SK-N-SH (cell line): ENCODE data around the gene PRR18.

Experiments
- CHD2 ChIP-seq: fragments of 150-350 bp; IDR thresholded peaks from 2 replicates; pipeline ENCODE4 v1.6.1; 2018; ENCODE audit warnings: low read length; ENCODE audit not compliant: partially characterized antibody
- GABPA ChIP-seq: IDR thresholded peaks from 2 replicates; pipeline ENCODE4 v1.4.0; 2012; ENCODE audit warnings: low read depth, mild to moderate bottlenecking
- JUND ChIP-seq: IDR thresholded peaks from 2 replicates; pipeline ENCODE4 v1.4.0; 2012
- MEF2A ChIP-seq: IDR thresholded peaks from 2 replicates; pipeline ENCODE4 v1.4.0; 2012; ENCODE audit warnings: low read depth, borderline replicate concordance
- NRF1 ChIP-seq: IDR thresholded peaks from 2 replicates; pipeline ENCODE4 v1.6.1; 2012; ENCODE audit warnings: low read depth, mild to moderate bottlenecking, low read length
- RFX5 ChIP-seq: IDR thresholded peaks from 2 replicates; pipeline ENCODE4 v1.6.1; 2012; ENCODE audit warnings: mild to moderate bottlenecking, improper control_type of control experiment, low read length
- RXRA ChIP-seq: IDR thresholded peaks from 2 replicates; pipeline ENCODE4 v1.4.0; 2012; ENCODE audit warnings: low read depth, mild to moderate bottlenecking, borderline replicate concordance
- SIN3A ChIP-seq: IDR thresholded peaks from 2 replicates; pipeline ENCODE4 v1.6.1; 2012; ENCODE audit warnings: low read depth, mild to moderate bottlenecking, low read length, moderate library complexity, borderline replicate concordance
- TAF1 ChIP-seq: IDR thresholded peaks from 2 replicates; pipeline ENCODE4 v1.6.1; 2012; ENCODE audit warnings: low read depth, mild to moderate bottlenecking, low read length, moderate library complexity, borderline replicate concordance
- TF ChIP-seq, protein P1 (sequence below): fragments of 200-600 bp; sonication (generic); IDR thresholded peaks from 2 replicates; pipeline ENCODE4 v1.6.1; 2017; ENCODE audit warnings: antibody characterized with exemption, mild to moderate bottlenecking, moderate library complexity
- TF ChIP-seq, protein P2 (sequence below): IDR thresholded peaks from 2 replicates; pipeline ENCODE4 v1.4.0; 2012; ENCODE audit warnings: low read depth, borderline replicate concordance

DNA sequence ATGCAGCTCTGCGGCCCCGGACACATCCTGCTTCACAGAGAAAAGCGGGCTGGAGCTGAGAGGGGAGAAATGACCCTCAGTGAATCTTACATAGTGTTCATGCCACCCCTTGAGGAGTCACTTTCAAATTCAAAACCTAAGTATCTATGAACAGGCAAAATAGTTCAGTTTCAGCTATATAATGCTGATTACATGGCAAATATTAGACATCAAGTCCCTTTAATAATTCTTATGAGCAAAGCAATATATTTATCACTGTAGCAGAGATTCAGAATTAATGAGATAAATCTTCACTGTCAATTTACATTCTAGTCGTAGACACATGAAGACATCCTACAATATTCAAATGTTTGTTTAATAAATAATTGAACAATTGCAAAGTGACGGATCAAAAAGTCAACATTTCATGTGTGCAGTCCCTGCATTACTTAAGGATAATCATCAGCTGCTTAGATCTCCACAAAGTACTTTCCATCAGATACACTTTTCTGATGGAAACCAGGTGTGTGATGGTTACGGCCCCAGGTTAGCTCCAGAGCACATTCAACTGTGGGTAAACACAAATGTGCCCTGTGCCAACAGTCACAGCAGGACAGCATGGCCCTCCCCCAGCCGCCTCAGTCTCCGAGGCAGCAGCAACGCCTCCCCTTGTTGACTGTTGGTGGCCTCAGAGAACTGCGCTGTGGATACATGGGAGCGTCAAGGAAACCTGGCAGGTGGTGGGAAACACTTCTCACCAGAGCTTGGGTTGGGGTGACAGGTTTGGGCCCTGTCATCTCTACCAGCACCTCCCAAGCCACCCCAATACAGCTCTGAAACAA is 787 bp upstream of the PRR18 start:
- TF ChIP-seq, protein P1, sequence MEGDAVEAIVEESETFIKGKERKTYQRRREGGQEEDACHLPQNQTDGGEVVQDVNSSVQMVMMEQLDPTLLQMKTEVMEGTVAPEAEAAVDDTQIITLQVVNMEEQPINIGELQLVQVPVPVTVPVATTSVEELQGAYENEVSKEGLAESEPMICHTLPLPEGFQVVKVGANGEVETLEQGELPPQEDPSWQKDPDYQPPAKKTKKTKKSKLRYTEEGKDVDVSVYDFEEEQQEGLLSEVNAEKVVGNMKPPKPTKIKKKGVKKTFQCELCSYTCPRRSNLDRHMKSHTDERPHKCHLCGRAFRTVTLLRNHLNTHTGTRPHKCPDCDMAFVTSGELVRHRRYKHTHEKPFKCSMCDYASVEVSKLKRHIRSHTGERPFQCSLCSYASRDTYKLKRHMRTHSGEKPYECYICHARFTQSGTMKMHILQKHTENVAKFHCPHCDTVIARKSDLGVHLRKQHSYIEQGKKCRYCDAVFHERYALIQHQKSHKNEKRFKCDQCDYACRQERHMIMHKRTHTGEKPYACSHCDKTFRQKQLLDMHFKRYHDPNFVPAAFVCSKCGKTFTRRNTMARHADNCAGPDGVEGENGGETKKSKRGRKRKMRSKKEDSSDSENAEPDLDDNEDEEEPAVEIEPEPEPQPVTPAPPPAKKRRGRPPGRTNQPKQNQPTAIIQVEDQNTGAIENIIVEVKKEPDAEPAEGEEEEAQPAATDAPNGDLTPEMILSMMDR = no peak
- TF ChIP-seq SIN3A = no peak
- TF ChIP-seq CHD2 = no peak
- TF ChIP-seq NRF1 = no peak
- TF ChIP-seq TAF1 = no peak
- no peak for TF ChIP-seq RFX5
- TF ChIP-seq GABPA = no peak
- no peak for TF ChIP-seq RXRA
- TF ChIP-seq, protein P2, sequence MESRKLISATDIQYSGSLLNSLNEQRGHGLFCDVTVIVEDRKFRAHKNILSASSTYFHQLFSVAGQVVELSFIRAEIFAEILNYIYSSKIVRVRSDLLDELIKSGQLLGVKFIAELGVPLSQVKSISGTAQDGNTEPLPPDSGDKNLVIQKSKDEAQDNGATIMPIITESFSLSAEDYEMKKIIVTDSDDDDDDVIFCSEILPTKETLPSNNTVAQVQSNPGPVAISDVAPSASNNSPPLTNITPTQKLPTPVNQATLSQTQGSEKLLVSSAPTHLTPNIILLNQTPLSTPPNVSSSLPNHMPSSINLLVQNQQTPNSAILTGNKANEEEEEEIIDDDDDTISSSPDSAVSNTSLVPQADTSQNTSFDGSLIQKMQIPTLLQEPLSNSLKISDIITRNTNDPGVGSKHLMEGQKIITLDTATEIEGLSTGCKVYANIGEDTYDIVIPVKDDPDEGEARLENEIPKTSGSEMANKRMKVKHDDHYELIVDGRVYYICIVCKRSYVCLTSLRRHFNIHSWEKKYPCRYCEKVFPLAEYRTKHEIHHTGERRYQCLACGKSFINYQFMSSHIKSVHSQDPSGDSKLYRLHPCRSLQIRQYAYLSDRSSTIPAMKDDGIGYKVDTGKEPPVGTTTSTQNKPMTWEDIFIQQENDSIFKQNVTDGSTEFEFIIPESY = no peak
- TF ChIP-seq MEF2A = no peak
- no peak for TF ChIP-seq JUND
